Mucosa of descending colon (tissue), 3 donors: ENCODE results near the gene PCDHGA11. TPM values are rescaled to one million over a fixed set of nuclear protein-coding genes. Genes with fewer than 3 reads are reported as not detected.
"Not testable (repeated sequence)": the region's sequence is repeated elsewhere in the genome, so short reads cannot be mapped to it uniquely, and the experiment has no call there.

Source experiments
- ATAC-seq: fragments of 200-7000 bp; cut with Tn5 transposase; one replicate; pipeline ENCODE4 v1.9.1; 2020; ENCODE audit warnings: mild to moderate bottlenecking, moderate library complexity
- DNase-seq, 3 donors: peaks; one replicate each; pipeline ENCODE4 v3.0.0-alpha.2; 2020
- H3K36me3 ChIP-seq: fragments of 200-600 bp; one replicate; pipeline ENCODE4 v1.8.0; 2021; ENCODE audit warnings: low read depth, mild to moderate bottlenecking
- H3K4me1 ChIP-seq: fragments of 200-600 bp; one replicate; pipeline ENCODE4 v1.8.0; 2021; ENCODE audit warnings: low read depth, mild to moderate bottlenecking
- H3K4me3 ChIP-seq: fragments of 200-600 bp; one replicate; pipeline ENCODE4 v1.8.0; 2021; ENCODE audit warnings: mild to moderate bottlenecking
- H3K9me3 ChIP-seq: fragments of 200-600 bp; one replicate; pipeline ENCODE4 v1.8.0; 2021; ENCODE audit warnings: mild to moderate bottlenecking
- CTCF ChIP-seq: fragments of 200-600 bp; IDR thresholded peaks from one replicate; pipeline ENCODE4 v1.8.0; 2022; ENCODE audit warnings: antibody characterized with exemption, mild to moderate bottlenecking
- intact Hi-C, 2 donors: fragments of 100-400 bp; cut with DNase I in 1 of 2; cut with micrococcal nuclease in 1 of 2; formaldehyde crosslinking; loops; one replicate each; pipeline versions ENCODE4 v1.11.0 to v1.11.1; 2022; cut with DNase I, micrococcal nuclease
- long read RNA-seq, 2 donors: library from polyadenylated mRNA; unstranded; transcript quantifications; one replicate each; pipeline ENCODE4 v2.0.0, GENCODE V29; 2019 to 2021
- total RNA-seq, 3 donors: library from RNA; stranded (reverse); fragmentation: NEBNext Ultra II Directional in 2 of 3; extraction: Animal tissue kit (Norgen Biotek cat#: 25700) in 2 of 3; gene quantifications; one replicate each; pipeline versions ENCODE4 v1.2.1 to v1.2.4, GENCODE V29; 2021 to 2023
- donor health status: DM: no; HTN: no; CAD: no; lungs with moderate emphysema.
- donor health status: DM: no; HTN: no; CAD: no.
- donor health status: DM: no; HTN: yes; CAD: no.

The PCDHGA11 gene
- total RNA-seq, result 1 to 10 TPM; 1.8 to 5.6 (median 2.6) TPM
- long read RNA-seq, donor 1, full-length matches to known transcripts, result 1 of 1 reads
- long read RNA-seq, donor 1, partial matches to known transcripts, result 0 of 1 reads
- long read RNA-seq, donor 1, other reads (novel, unspliced or antisense), result 0 of 1 reads
- long read RNA-seq, donor 2, result 0 reads

GRCh38 chr5:141420855-141421488 is at the start of gene PCDHGA11:
TSS of gene PCDHGA11 (plus strand) at chr5:141421051. CDS start at chr5:141421228, 177 bp downstream.
- Histone ChIP-seq H3K9me3 (peaks cover 98% of the 10 kb centered on the region), H3K36me3 (no peaks in the 10 kb centered on the region), H3K4me3 (no peak within 1 kb of the TSS), H3K4me1 (no peaks in the 10 kb centered on the region)
- DNase-seq (peak in 2 of 3 donors; percentile 43 to 45), ATAC-seq (no peak)
- intact Hi-C loops, result no loop called here
- TF ChIP-seq CTCF, result no peak

GRCh38 chr5:141371572-141372475 is 49.0 kb upstream of the PCDHGA11 start:
- Histone ChIP-seq H3K9me3 (peaks cover 83% of the 10 kb centered on the region), H3K4me3 (no peak overlapping the region), H3K4me1 (no peaks in the 10 kb centered on the region), H3K36me3 (no peaks in the 10 kb centered on the region)
- intact Hi-C loops, result no loop called here
- TF ChIP-seq CTCF, result no peak
- ATAC-seq, result no peak
- no peak for DNase-seq

- H3K36me3 ChIP-seq, result no peaks in the 10 kb centered on the region
- DNase-seq, result no peak
- no peak for TF ChIP-seq CTCF
- peaks cover 88% of the 10 kb centered on the region for H3K9me3 ChIP-seq
- no peak for ATAC-seq
- no peaks in the 10 kb centered on the region for H3K4me1 ChIP-seq
- intact Hi-C loops, result no loop called here
- H3K4me3 ChIP-seq, result no peak within 1 kb of the TSS
Observed at GRCh38 chr5:141373673-141374317, 47.1 kb upstream of the PCDHGA11 start, which contains the start of gene PCDHGA6. TSS of gene PCDHGA6 (plus strand) at chr5:141373891. CDS start at chr5:141374084, 193 bp downstream.

GRCh38 chr5:141374627-141375026 is 46.2 kb upstream of the PCDHGA11 start:
- DNase-seq (no peak), ATAC-seq (no peak)
- Histone ChIP-seq H3K36me3 (no peaks in the 10 kb centered on the region), H3K4me1 (no peaks in the 10 kb centered on the region), H3K4me3 (no peak overlapping the region), H3K9me3 (peaks cover 83% of the 10 kb centered on the region)
- intact Hi-C loops, result no loop called here
- no peak for TF ChIP-seq CTCF

GRCh38 chr5:141375444-141376155 is 45.3 kb upstream of the PCDHGA11 start:
- H3K9me3 ChIP-seq, result peaks cover 81% of the 10 kb centered on the region
- H3K4me1 ChIP-seq, H3K36me3 ChIP-seq, ATAC-seq, H3K4me3 ChIP-seq, intact Hi-C loops, DNase-seq: not testable (repeated sequence)
